Aorta (tissue), 5 donors: ENCODE measurements around the gene CRY2. TPM values are rescaled to one million over a fixed set of nuclear protein-coding genes. Genes with fewer than 3 reads are reported as not detected.

ENCODE experiments used
- ATAC-seq: fragments of 200-7000 bp; cut with Tn5 transposase; one replicate; pipeline ENCODE4 v1.9.1; 2022; ENCODE audit warnings: moderate library complexity; ENCODE audit not compliant: low FRiP score
- DNase-seq, 2 donors: peaks; one replicate each; pipeline ENCODE4 v3.0.0-alpha.2; 2020
- H3K27ac ChIP-seq, 2 donors: one replicate each; pipeline ENCODE4 v1.5.1; 2013; ENCODE audit warnings: low read length in 2 of 2, mild to moderate bottlenecking in 2 of 2, moderate library complexity in 2 of 2, control low read depth in 1 of 2, inconsistent platforms in 1 of 2, low read depth in 1 of 2
- H3K27me3 ChIP-seq, 2 donors: one replicate each; pipeline ENCODE4 v1.6.1; 2013; ENCODE audit warnings: control low read depth in 1 of 2, low read length in 1 of 2, mild to moderate bottlenecking in 1 of 2, moderate library complexity in 1 of 2; ENCODE audit not compliant: insufficient read depth in 2 of 2, control insufficient read depth in 1 of 2
- H3K36me3 ChIP-seq, 2 donors: one replicate each; pipeline ENCODE4 v1.6.1; 2013; ENCODE audit warnings: control low read depth in 1 of 2, low read length in 1 of 2, mild to moderate bottlenecking in 1 of 2; ENCODE audit not compliant: insufficient read depth in 2 of 2, control insufficient read depth in 1 of 2
- H3K4me1 ChIP-seq, 2 donors: one replicate each; pipeline ENCODE4 v1.6.1; 2013; ENCODE audit warnings: low read length in 2 of 2, control low read depth in 1 of 2, mild to moderate bottlenecking in 1 of 2, moderate library complexity in 1 of 2; ENCODE audit not compliant: insufficient read depth in 2 of 2, control insufficient read depth in 1 of 2
- H3K4me3 ChIP-seq, 2 donors: one replicate each; pipeline ENCODE4 v1.5.1; 2013; ENCODE audit warnings: low read length in 2 of 2, control low read depth in 1 of 2, mild to moderate bottlenecking in 1 of 2
- H3K9me3 ChIP-seq: one replicate; pipeline ENCODE4 v1.6.1; 2013; ENCODE audit warnings: mild to moderate bottlenecking, low read length; ENCODE audit not compliant: control insufficient read depth
- WGBS, 2 donors: extraction: QIAGEN DNeasy Blood & Tissue Kit; methylation state at CpG; one replicate each; pipeline ENCODE4 v1.1.7; 2013; 5-methylcytosine and 5-hydroxymethylcytosine counted together
- intact Hi-C, 2 donors: fragments of 100-400 bp; cut with DNase I; formaldehyde crosslinking; loops; one replicate each; pipeline versions ENCODE4 v1.14.2 to v1.15.0; 2022
- polyA plus RNA-seq, 2 donors: library from polyadenylated mRNA; stranded (reverse); fragments of 200-250 nt; gene quantifications; one replicate each; pipeline ENCODE4 v1.2.3, GENCODE V29; 2013
- total RNA-seq, 2 donors: library from RNA; stranded (reverse); fragmentation: NEBNext Ultra II Directional; extraction: Animal tissue kit (Norgen Biotek cat#: 25700); gene quantifications; one replicate each; pipeline ENCODE4 v1.2.1, GENCODE V29; 2021
- donor health status: healthy with polysubstance abuse.
- donor health status: Bipolar disorder and iron deficiency.
- donor health status: DM: no; HTN: no; CAD: no.
- donor health status: DM: no; HTN: no; CAD: no.
- donor health status: DM: yes; HTN: yes; CAD: no.

Gene CRY2
- total and polyA plus RNA-seq, 4 donors = 6.4 to 54.1 (median 28.2) TPM

- Histone ChIP-seq H3K27ac (no peak overlapping the region), H3K9me3 (no peaks in the 10 kb centered on the region), H3K4me1 (no peaks in the 10 kb centered on the region), H3K4me3 (no peak overlapping the region), H3K27me3 (no peaks in the 10 kb centered on the region), H3K36me3 (peaks cover 0 to 7% of the 10 kb centered on the region in 2 donors)
- no peak for DNase-seq
- 95% methylated on average over 19 of the region's 19 CpGs for WGBS, 2 donors
- intact Hi-C loops = no loop called here
- no peak for ATAC-seq
Observed at GRCh38 chr11:45913514-45913913, 66.2 kb downstream of the CRY2 start.

GRCh38 chr11:45913942-45914635 is 66.8 kb downstream of the CRY2 start:
- H3K9me3 ChIP-seq = no peaks in the 10 kb centered on the region
- WGBS, 2 donors = 82 to 88% methylated on average over 22 of the region's 22 CpGs
- no peaks in the 10 kb centered on the region for H3K27me3 ChIP-seq
- H3K4me3 ChIP-seq = no peak overlapping the region
- DNase-seq (no peak), ATAC-seq (no peak)
- H3K4me1 ChIP-seq = no peaks in the 10 kb centered on the region
- no peak overlapping the region for H3K27ac ChIP-seq
- intact Hi-C loops = no loop called here
- H3K36me3 ChIP-seq = peaks cover 0 to 7% of the 10 kb centered on the region in 2 donors

- Histone ChIP-seq H3K9me3 (no peaks in the 10 kb centered on the region), H3K27me3 (no peaks in the 10 kb centered on the region), H3K4me3 (no peak overlapping the region), H3K27ac (no peak overlapping the region), H3K4me1 (no peaks in the 10 kb centered on the region), H3K36me3 (peaks cover 0 to 7% of the 10 kb centered on the region in 2 donors)
- intact Hi-C loops = loop anchor here in 1 of 2 donors (5.0 kb wide), 1 partner anchor 68 kb away; the partner anchor contains the start of gene CRY2
- 83 to 84% methylated on average over 10 to 13 of the region's 13 CpGs for WGBS, 2 donors
- DNase-seq (no peak), ATAC-seq (no peak)
Observed at GRCh38 chr11:45915446-45915845, 68.2 kb downstream of the CRY2 start.

DNA sequence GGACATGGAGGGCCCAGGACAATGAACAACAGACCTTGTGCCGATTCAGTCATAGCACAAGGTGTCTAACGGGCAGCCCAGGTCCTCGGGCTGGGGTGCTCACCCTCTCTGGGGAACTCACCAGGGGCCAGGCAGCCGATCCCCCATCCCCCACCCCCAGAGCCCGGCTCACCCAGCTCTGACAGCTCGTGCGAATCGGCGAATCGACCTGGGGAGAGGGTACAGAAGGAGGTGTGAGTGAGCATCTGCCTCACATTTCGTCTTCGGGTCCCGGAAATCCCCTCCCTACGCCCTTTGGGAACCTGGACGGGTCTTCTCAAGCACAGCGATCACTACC is 70.0 kb downstream of the CRY2 start:
- Histone ChIP-seq H3K27ac (peak overlapping the region in 1 of 2 donors; percentile 92), H3K4me1 (no peaks in the 10 kb centered on the region), H3K36me3 (peaks cover 0 to 7% of the 10 kb centered on the region in 2 donors), H3K27me3 (no peaks in the 10 kb centered on the region), H3K9me3 (no peaks in the 10 kb centered on the region), H3K4me3 (peak overlapping the region; percentile 80 to 89)
- no peak for ATAC-seq
- intact Hi-C loops = loop anchor here in 1 of 2 donors (5.0 kb wide), 1 partner anchor 70 kb away; the partner anchor contains the start of gene CRY2
- 4 to 5% methylated on average over 16 of the region's 16 CpGs for WGBS, 2 donors
- no peak for DNase-seq

GRCh38 chr11:45917623-45918330 is 70.5 kb downstream of the CRY2 start, which contains the start of gene PEX16:
Gene PEX16 (minus strand): TSS chr11:45917877. CDS start chr11:45917811, 66 bp downstream.
- DNase-seq (peak; percentile 99), ATAC-seq (peak; percentile 96)
- H3K36me3 ChIP-seq = peaks cover 0 to 7% of the 10 kb centered on the region in 2 donors
- H3K27ac ChIP-seq = peak within 1 kb of the TSS in 1 of 2 donors; percentile 92
- no peaks in the 10 kb centered on the region for H3K9me3 ChIP-seq
- H3K4me3 ChIP-seq = peak within 1 kb of the TSS; percentile 80 to 89
- no peaks in the 10 kb centered on the region for H3K27me3 ChIP-seq
- intact Hi-C loops = loop anchor here (2.0 to 5.0 kb wide), 2 partner anchors 69 to 70 kb away; partner anchors contain the start of gene CRY2 (in 1 of the 2)
- WGBS, 2 donors = 0% methylated on average over 45 of the region's 45 CpGs
- H3K4me1 ChIP-seq = no peaks in the 10 kb centered on the region

DNA sequence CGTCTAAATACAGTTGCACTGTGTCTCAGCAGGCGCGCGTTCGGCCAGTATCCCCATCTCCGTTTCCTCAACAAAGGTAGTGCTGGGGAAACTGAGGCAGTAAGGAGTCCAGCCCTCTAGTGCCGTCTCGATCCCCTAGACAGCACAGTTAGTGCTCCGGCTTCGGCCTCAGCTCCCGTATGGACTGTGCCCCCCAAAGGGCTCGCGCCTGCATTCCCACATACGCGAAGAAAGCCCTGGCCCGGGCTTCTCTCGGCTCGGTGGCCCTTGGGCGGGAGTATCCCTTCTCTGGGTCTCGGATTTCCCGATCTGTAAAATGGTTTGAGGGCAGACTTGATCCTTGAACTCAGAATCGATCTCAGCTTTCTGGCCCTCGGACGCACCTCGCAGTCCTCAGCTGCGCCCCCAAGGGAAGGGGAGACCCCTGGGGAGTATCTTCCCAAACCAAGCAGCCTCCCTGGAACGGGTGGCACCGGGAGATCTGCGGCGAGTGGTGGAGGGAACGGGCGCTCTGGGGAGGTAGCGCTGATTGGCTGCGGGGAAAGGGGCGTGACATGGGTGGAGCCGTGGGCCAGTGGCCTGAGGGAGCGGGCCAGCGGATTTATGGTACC is 71.2 kb downstream of the CRY2 start:
- Histone ChIP-seq H3K4me1 (no peaks in the 10 kb centered on the region), H3K27ac (peak overlapping the region in 1 of 2 donors; percentile 50), H3K36me3 (peaks cover 0 to 7% of the 10 kb centered on the region in 2 donors), H3K9me3 (no peaks in the 10 kb centered on the region), H3K4me3 (peak overlapping the region; percentile 76 to 89), H3K27me3 (no peaks in the 10 kb centered on the region)
- intact Hi-C loops = loop anchor here (2.0 to 5.0 kb wide), 2 partner anchors 70 to 71 kb away; partner anchors contain the start of gene CRY2 (in 1 of the 2)
- peak; percentile 90 to 96 for DNase-seq
- ATAC-seq = peak; percentile 89
- WGBS, 2 donors = 1% methylated on average over 38 of the region's 38 CpGs

DNA sequence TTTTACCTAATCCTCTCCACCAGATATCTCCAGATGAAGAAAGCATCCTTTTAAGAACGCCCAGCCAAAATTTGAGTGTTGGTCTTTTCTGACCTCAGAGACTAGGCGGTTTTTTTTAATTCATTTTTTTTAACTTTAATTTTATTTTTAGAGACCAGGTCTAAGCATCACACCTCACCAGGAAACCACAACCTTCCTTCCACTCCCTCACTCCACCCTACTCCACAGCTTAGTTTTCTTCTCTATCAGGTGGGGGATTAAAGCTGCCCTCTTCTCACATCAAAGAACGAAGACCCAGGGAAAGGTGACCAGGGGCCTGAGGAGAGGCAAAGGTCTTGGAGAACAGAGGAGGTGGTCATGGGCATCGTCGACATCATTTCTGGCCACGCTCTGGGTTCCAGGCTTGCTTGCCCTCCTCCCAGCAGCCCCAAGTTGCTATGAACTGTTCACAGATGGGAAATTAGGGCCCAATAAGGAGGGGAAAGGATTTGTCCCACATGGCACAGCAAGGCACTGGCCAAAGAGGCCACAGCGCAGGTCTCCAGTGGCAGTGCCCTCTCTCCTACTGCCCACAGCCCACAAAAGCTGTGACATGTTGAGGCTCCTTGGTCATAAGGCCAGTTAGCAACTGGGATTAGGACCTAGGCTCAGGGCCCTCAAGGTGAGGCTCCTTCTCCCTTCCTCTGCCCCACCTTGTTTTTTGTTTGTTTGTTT is 71.8 kb downstream of the CRY2 start:
- H3K4me3 ChIP-seq = no peak overlapping the region
- no peaks in the 10 kb centered on the region for H3K9me3 ChIP-seq
- no peaks in the 10 kb centered on the region for H3K4me1 ChIP-seq
- intact Hi-C loops = loop anchor here (2.0 to 5.0 kb wide), 2 partner anchors 70 to 72 kb away; partner anchors contain the start of gene CRY2 (in 1 of the 2)
- 62 to 71% methylated on average over 7 of the region's 7 CpGs for WGBS, 2 donors
- ATAC-seq (no peak), DNase-seq (peak; percentile 27 to 51)
- peaks cover 0 to 5% of the 10 kb centered on the region in 2 donors for H3K36me3 ChIP-seq
- no peak overlapping the region for H3K27ac ChIP-seq
- H3K27me3 ChIP-seq = no peaks in the 10 kb centered on the region
